Effector memory CD4-positive, alpha-beta T cell (primary cell): ENCODE results near the gene SNTG2.

Experiments
- DNase-seq, 3 donors: peaks; one replicate each; pipeline ENCODE4 v3.0.0-alpha.2; 2020
- H3K27ac ChIP-seq: 2 replicates; pipeline ENCODE4 v1.7.0; 2013; ENCODE audit warnings: mild to moderate bottlenecking, low read length, moderate library complexity; ENCODE audit not compliant: insufficient read depth, poor library complexity, severe bottlenecking
- H3K27me3 ChIP-seq: replicated peaks from 2 replicates; pipeline ENCODE4 v1.7.0; 2013; ENCODE audit warnings: mild to moderate bottlenecking, low read length; ENCODE audit not compliant: insufficient read depth, control insufficient read depth, poor library complexity, severe bottlenecking
- H3K36me3 ChIP-seq: 2 replicates; pipeline ENCODE4 v1.7.0; 2013; ENCODE audit warnings: mild to moderate bottlenecking, low read length, moderate library complexity; ENCODE audit not compliant: control insufficient read depth, insufficient read depth
- H3K4me1 ChIP-seq: 2 replicates; pipeline ENCODE4 v1.7.0; 2013; ENCODE audit warnings: low read length, mild to moderate bottlenecking; ENCODE audit not compliant: control insufficient read depth, insufficient read depth, poor library complexity, severe bottlenecking
- H3K4me3 ChIP-seq: 2 replicates; pipeline ENCODE4 v1.7.0; 2013; ENCODE audit warnings: low read length, low read depth, mild to moderate bottlenecking; ENCODE audit not compliant: insufficient read depth, poor library complexity, severe bottlenecking
- H3K9me3 ChIP-seq: 2 replicates; pipeline ENCODE4 v1.7.0; 2013; ENCODE audit warnings: mild to moderate bottlenecking, low read length, moderate library complexity; ENCODE audit not compliant: control insufficient read depth

Gene SNTG2

DNA sequence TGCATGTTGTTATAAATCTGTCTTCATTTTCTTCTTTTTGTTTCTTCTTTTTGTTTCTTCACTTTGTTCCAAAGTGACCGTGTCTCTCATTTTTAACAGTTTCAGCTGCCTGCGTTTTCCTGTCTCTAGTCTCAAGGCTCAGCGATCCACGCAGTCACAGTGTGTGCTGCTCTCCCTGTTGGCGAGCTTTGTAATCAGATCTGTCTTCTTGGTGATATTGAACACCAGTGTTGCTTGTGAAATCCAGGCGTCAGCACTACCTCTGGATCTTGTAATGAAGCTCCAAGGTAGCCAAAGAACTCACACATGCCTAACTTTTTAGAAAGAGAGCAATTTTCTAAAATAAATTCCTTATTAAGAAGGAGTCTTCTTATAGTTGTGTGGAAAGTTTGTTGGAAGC, 13.2 kb downstream of the SNTG2 start:
- Histone ChIP-seq H3K27ac (no peak overlapping the region), H3K9me3 (no peaks in the 10 kb centered on the region), H3K4me3 (no peak overlapping the region), H3K27me3 (no peaks in the 10 kb centered on the region), H3K4me1 (no peaks in the 10 kb centered on the region), H3K36me3 (no peaks in the 10 kb centered on the region)
- DNase-seq = no peak

DNA sequence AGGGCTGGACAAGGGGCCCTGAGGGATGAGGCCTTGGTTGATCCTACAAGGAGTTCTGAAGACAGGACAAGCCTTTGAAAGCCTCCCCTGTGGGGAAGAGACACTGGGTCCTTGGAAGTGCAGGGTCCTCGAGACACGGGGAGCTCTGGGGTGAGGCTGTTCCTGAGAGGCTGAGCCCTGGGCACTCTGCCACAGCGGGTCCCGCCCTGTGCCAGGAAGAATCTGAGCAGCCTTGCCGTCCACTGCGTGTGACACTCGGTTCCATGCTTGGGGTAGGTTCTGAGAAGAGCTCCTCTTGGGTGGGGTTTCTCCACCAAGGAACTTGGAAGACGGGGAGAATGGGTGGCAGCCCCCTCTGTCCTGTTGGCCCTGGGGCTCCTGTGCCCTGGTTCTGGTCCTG, 13.9 kb downstream of the SNTG2 start:
- Histone ChIP-seq H3K27me3 (no peaks in the 10 kb centered on the region), H3K36me3 (no peaks in the 10 kb centered on the region), H3K4me1 (no peaks in the 10 kb centered on the region), H3K9me3 (no peaks in the 10 kb centered on the region), H3K4me3 (no peak overlapping the region), H3K27ac (no peak overlapping the region)
- DNase-seq = no peak

DNA sequence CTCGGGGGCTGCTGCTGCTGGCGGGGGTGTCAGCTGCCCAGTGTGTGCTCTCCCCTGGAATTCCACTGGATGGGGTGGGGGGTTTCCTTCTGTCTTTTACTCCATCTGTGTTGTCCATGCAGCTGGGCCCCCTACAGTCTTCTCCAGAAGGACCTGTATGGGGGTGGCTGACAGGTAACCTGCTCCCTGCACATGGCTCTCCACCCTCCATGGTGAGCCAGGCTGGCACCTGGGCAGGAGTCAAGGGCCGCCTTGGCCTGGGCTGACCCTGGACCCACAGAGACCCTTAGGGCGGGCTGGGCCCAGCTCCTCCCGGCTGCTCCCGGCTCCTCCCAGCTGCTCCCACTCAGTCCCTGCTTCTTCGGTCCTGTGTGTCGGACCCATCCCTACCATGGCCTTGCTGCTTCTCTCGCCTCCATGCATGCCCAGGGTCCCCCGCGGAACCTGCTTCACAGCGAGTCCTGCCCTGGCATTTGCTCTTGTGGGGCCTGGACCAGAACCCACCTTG, 15.0 kb downstream of the SNTG2 start:
- DNase-seq = no peak
- H3K4me3 ChIP-seq = no peak overlapping the region
- no peaks in the 10 kb centered on the region for H3K27me3 ChIP-seq
- no peaks in the 10 kb centered on the region for H3K9me3 ChIP-seq
- H3K4me1 ChIP-seq = no peaks in the 10 kb centered on the region
- H3K27ac ChIP-seq = no peak overlapping the region
- H3K36me3 ChIP-seq = no peaks in the 10 kb centered on the region

DNA sequence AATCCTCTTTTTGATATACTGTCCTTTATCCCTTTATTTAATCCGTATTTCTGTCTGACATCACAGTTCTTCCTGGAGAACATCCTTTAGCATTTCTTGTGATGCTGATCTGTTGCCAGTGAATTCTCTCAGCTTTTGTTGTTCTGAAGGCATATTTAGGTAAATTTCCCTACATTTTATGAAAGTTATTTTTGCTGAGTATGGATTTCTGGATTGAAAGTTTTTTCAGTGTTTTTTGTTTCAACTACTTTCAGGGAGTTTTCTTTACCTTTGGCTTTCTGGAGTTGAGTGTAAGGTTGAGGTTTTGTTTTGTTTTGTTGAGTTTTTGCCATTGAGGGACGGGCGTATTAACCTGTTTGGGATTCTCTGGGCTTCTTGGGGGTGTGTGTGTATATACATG, 22.5 kb downstream of the SNTG2 start:
- peaks cover 3% of the 10 kb centered on the region for H3K4me1 ChIP-seq
- no peaks in the 10 kb centered on the region for H3K9me3 ChIP-seq
- no peaks in the 10 kb centered on the region for H3K36me3 ChIP-seq
- no peak overlapping the region for H3K4me3 ChIP-seq
- no peak for DNase-seq
- H3K27me3 ChIP-seq = no peaks in the 10 kb centered on the region
- no peak overlapping the region for H3K27ac ChIP-seq

DNA sequence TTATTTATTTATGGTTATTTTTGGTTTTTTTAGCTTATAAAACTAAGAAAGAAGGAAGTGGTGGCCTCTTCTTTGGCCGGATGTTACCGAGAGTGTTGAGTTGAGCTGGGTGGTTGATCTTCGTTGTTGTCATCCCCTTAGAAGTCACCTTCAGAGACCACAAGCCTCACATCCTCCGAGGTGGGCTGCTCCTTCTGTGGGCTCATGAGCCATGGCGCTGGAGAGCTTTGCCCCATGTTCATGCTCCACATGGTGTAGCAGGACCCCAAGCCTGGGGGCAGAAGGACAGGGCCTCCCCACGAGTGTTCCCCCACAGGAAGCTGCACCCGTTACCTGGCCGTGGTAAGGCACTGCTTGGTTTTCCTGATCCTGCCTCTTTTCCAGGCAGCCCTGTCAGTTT, 23.4 kb downstream of the SNTG2 start:
- H3K27me3 ChIP-seq = no peaks in the 10 kb centered on the region
- H3K4me1 ChIP-seq = peaks cover 3% of the 10 kb centered on the region
- H3K36me3 ChIP-seq = no peaks in the 10 kb centered on the region
- DNase-seq = no peak
- H3K9me3 ChIP-seq = no peaks in the 10 kb centered on the region
- H3K4me3 ChIP-seq = no peak overlapping the region
- no peak overlapping the region for H3K27ac ChIP-seq

DNA sequence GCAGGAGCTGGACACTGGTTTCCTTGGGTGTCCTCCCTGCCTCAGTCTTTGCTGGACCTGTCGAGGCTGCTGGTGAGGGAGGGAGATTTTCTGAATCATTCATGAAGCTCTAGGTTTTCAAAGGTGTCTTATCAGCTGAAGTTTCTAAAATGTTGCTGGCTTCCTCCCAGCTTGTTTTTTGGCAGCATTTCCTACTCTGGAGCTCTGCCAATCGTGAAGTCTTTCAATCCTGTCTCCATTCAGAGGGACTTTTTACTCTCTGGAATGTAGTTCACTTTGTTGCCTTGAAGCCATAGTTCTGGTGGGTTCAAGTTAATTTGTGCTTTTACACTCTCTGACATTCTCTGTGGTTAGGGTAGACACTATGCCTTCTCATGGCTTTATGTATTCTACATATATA, 23.9 kb downstream of the SNTG2 start:
- Histone ChIP-seq H3K4me1 (peaks cover 3% of the 10 kb centered on the region), H3K27me3 (no peaks in the 10 kb centered on the region), H3K27ac (no peak overlapping the region), H3K4me3 (no peak overlapping the region), H3K9me3 (no peaks in the 10 kb centered on the region), H3K36me3 (no peaks in the 10 kb centered on the region)
- DNase-seq = no peak

DNA sequence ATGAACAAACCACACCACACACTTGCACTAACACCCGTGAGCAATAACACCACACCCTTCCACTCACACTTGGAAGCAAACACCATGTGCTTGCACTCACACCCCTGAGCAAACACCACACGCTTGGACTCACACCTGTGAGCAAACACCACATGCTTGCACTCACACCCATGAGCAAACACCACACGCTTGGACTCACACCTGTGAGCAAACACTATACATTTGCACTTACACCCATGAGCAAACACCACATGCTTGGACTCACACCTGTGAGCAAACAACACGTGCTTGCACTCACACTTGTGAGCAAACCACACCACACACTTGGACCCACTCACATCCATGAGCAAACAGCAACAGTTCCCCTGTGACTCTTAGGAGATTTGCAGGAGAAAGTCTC, 24.4 kb downstream of the SNTG2 start:
- no peaks in the 10 kb centered on the region for H3K27me3 ChIP-seq
- H3K36me3 ChIP-seq = no peaks in the 10 kb centered on the region
- no peaks in the 10 kb centered on the region for H3K9me3 ChIP-seq
- H3K4me1 ChIP-seq = peaks cover 3% of the 10 kb centered on the region
- DNase-seq = no peak
- no peak overlapping the region for H3K4me3 ChIP-seq
- no peak overlapping the region for H3K27ac ChIP-seq

DNA sequence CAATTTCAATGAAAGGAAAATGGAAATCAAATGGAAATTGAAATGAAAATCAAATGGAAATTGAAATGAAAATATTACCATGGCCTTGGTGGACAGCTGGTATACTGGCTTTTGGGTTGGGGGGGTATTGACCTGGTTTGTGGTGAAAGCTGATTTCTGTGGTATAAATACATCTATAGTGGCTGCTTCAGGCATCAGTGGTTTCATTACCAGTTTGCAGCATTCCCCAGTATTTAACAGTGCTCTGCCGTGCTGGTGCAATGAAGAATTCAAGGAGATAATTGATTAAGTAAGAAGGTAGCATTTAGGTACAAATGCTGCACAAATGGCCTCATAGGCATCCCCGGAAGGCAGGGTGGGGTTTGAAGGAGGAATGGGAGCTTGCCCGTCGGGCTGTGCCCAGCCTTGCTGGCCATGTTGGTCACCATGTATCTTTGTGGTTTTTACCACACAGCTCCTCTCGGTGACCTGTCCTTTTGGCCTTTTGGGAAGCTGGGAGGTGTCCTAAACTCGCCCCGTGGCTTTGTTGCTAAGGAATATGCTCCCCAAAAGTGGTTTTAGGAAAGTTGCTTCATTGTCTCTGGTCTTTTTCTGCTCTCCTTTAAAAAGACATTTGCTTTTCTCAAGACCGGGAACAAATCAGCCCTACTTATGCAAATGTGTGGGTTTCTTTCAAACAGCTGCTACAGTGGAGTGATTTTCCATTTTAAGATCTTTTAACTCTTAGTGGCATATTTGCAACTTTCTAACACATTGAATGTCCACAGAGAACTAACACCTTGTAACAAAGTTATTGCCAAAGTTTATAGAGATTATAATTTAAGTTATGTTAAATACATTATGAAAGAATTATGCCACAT, 28.6 kb downstream of the SNTG2 start:
- Histone ChIP-seq H3K27me3 (no peaks in the 10 kb centered on the region), H3K4me3 (no peak overlapping the region), H3K27ac (no peak overlapping the region), H3K4me1 (no peaks in the 10 kb centered on the region), H3K36me3 (no peaks in the 10 kb centered on the region), H3K9me3 (no peaks in the 10 kb centered on the region)
- DNase-seq = no peak

DNA sequence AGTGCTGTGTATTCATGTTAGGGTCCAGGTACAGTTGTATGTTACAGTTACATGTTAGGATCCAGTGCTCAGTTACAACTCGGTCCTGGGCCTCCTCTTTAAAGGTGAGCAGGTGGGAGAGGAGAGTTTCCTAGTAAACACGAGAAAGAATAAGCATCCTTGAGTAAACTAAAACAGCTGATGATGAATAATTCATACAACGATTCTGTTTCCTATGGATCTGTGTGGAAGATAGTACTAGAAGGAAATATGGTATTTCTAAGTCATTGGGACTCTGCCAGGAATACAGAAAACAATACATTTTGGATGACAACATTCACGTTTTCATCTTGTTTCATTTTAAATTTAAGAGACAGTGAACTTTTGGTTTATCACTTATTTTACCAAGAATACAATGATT, 29.5 kb downstream of the SNTG2 start:
- H3K36me3 ChIP-seq = no peaks in the 10 kb centered on the region
- no peak for DNase-seq
- H3K4me3 ChIP-seq = no peak overlapping the region
- no peaks in the 10 kb centered on the region for H3K27me3 ChIP-seq
- H3K9me3 ChIP-seq = no peaks in the 10 kb centered on the region
- no peaks in the 10 kb centered on the region for H3K4me1 ChIP-seq
- H3K27ac ChIP-seq = no peak overlapping the region

DNA sequence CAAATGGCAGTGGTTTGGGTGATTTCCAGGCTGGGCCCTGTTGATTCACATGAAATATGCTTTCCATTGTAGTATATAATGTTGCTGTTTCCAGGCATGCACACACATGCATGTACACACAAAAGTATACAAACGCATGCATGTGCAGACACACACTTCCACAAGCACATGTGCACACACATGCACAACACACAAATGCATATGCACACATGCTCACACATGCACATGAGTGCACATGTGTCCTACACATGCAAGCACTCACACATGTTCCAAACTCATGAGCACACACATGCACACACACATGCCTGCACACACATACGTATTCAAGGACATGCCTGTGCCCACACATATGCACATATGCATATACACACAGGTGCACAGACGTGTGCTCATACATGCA, 30.6 kb downstream of the SNTG2 start:
- Histone ChIP-seq H3K27me3 (no peaks in the 10 kb centered on the region), H3K27ac (no peak overlapping the region), H3K4me1 (no peaks in the 10 kb centered on the region), H3K9me3 (no peaks in the 10 kb centered on the region), H3K4me3 (no peak overlapping the region), H3K36me3 (no peaks in the 10 kb centered on the region)
- DNase-seq = no peak
